ENCODE data around the gene PPP1R3E. TPM values are rescaled to one million over a fixed set of nuclear protein-coding genes. Genes with fewer than 3 reads are reported as not detected.
"Not testable (repeated sequence)": the region's sequence is repeated elsewhere in the genome, so short reads cannot be mapped to it uniquely, and the experiment has no call there.

The PPP1R3E gene
- total RNA-seq, 2 donors from 2014 or later = 8.0 to 8.3 TPM

GRCh38 chr14:23275412-23275811, 27.2 kb downstream of the PPP1R3E start:
- no peak for ATAC-seq
- intact Hi-C loops (cut with DNase I) = no loop called here
- DNase-seq = no peak

- ATAC-seq (no peak), DNase-seq (no peak)
- intact Hi-C loops (cut with DNase I) = no loop called here
Measured at GRCh38 chr14:23269193-23269592, 33.5 kb downstream of the PPP1R3E start.

GRCh38 chr14:23260849-23261248, 41.8 kb downstream of the PPP1R3E start:
- intact Hi-C loops (cut with DNase I); ATAC-seq; DNase-seq: not testable (repeated sequence)

DNA sequence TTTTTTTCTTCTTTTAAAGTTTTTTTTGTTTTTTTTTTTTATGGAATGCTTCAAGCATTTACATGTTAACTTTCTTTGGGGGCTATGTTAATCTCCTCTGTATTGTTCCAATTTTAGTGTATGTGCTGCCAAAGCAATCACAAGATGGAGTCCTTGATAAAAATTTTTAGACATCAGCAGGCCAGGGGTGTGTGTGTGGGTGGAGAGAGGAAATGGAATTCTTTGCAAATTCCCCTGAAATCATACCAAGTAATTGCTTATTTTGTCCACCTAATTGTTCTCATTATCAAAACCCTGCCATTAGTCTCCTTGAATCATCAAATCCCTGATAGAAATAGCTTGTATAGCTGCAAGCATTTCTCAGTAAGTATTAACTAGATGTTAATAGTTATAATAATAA, 43.2 kb downstream of the PPP1R3E start:
- no peak for DNase-seq
- intact Hi-C loops (cut with DNase I) = no loop called here
- ATAC-seq = no peak

DNA sequence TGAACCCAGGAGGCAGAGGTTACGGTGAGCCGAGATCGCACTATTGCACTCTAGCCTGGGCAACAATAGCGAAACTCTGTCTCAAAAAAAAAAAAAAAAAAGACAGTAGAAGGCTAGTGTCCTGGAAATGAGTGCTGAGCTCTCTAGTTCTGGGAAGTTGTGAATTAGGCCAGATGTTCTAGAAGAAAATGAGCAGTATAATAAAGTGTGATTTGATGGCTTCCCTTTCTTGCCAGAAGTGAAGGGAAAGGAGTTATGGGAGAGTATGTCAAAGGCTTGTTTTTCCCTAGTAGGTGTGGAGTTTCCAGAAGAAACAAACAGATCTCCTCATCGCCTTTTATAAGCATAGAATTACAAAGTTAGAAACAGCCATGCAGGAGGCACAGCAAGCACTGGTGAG, 44.4 kb downstream of the PPP1R3E start:
- intact Hi-C loops (cut with DNase I) = no loop called here
- no peak for ATAC-seq
- DNase-seq = no peak

DNA sequence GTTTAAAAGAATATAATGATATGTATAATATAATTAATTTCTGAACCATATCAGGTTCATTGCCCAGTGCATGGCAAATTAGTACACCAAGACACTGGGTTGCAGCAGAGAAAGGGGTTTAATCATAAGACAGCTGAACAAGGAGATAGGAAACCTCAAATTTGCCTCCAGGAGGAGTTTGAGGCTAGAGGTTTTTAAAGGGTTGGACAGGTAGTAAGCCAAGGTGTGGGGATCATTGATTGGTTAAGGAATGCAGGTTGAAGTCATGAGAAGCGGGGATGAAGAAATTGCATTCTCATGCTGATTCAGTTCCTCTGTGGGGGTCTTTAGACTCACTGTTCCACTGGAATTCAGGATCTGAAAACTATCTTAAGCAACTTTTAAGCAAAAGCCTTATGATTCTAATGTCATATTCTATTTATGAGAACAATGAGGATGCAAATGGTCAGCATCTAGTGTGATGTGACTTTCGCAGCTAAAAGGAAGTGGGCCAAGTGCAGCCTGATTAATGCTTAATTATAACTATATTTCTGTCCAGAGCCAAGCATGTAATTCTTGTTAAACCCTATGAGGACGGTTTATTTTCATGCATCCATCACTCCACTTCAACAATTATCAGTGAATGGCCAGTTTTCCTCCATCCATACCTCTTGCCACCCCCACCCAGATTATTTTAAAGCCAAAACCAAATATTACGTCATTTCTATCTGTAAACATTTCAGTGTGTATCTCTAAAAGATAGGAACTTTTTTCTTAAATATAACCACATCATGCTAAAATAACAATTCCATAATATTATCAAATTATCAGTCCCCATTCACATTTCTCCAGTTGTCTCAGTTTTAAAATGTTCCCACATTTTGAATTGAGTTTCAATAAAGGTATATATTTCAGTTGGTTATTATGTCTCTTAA, 50.0 kb downstream of the PPP1R3E start:
- intact Hi-C loops (cut with DNase I) = no loop called here
- no peak for DNase-seq
- no peak for ATAC-seq

- intact Hi-C loops (cut with DNase I) = no loop called here
- DNase-seq = no peak
- ATAC-seq = no peak
Measured at GRCh38 chr14:23252006-23252405, 50.7 kb downstream of the PPP1R3E start.

DNA sequence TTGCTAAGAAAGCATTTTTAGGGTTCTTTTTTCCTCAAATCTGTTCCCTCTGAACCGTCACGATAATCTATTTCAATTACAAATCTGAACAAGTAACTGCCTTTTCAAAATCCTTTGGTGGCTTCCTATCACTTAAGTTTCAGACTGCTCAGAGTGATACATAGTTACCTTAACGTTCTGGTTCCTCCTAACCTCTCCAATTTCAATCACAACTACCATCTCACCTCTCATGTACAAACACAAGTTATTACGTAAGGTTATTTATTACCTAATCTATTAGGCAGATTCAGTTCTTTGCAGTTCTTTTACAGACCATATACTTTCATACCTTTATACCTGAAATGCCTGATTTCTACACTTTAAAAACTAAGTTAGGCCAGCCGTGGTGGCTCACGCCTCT, 52.8 kb downstream of the PPP1R3E start:
- no peak for ATAC-seq
- no peak for DNase-seq
- intact Hi-C loops (cut with DNase I) = no loop called here

DNA sequence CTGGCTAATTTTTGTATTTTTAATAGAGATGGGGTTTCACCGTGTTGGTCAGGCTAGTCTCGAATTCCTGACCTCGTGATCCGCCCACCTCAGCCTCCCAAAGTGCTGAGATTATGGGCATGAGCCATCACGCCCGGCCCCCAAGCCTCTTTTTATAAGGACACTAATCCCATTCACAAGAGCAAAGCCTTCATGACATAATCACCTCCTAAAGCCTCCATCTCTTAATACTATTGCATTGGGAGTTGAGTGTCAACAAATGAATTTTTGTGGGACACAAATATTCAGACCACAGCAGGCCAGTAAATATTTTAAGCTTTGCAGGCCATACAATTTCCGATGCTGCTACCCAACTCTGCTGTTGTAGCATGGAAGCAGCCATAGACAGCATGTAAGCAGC, 54.1 kb downstream of the PPP1R3E start:
- no peak for ATAC-seq
- intact Hi-C loops (cut with DNase I) = no loop called here
- no peak for DNase-seq

Other genes starting within 250 kb of the PPP1R3E start
- gene CDH24, start 245.3 kb downstream of the PPP1R3E start, total RNA-seq = 1 to 10 TPM; 1.6 to 3.4 TPM
- 10 to 100 TPM; 71.4 to 77.5 TPM for gene ACIN1, start 207.7 kb downstream of the PPP1R3E start, total RNA-seq
- 10 to 100 TPM; 30.8 to 37.9 TPM for gene C14orf119, start 207.4 kb downstream of the PPP1R3E start, total RNA-seq
- gene CIROP, start 197.9 kb downstream of the PPP1R3E start, total RNA-seq = not detected
- not detected for gene CEBPE, start 183.6 kb downstream of the PPP1R3E start, total RNA-seq
- 10 to 100 TPM in 1 of 2 donors, 1 to 10 TPM in 1; 8.7 to 16.2 TPM for gene SLC7A8, start 119.2 kb downstream of the PPP1R3E start, total RNA-seq
- not detected for gene RNF212B, start 64.9 kb downstream of the PPP1R3E start, total RNA-seq
- 1 to 10 TPM; 8.3 to 8.5 TPM for gene HOMEZ, start 16.7 kb downstream of the PPP1R3E start, total RNA-seq
- 10 to 100 TPM; 46.7 to 47.7 TPM for gene BCL2L2, start 4.0 kb upstream of the PPP1R3E start, total RNA-seq
- gene PABPN1, start 18.6 kb upstream of the PPP1R3E start, total RNA-seq = 10 to 100 TPM; 74.4 to 94.1 TPM
- gene SLC22A17, start 50.0 kb upstream of the PPP1R3E start, total RNA-seq = 10 to 100 TPM; 31.4 to 34.6 TPM
- gene EFS, start 62.3 kb upstream of the PPP1R3E start, total RNA-seq = 10 to 100 TPM in 1 of 2 donors, 1 to 10 TPM in 1; 5.8 to 10.3 TPM
- not detected for gene IL25, start 70.0 kb upstream of the PPP1R3E start, total RNA-seq
- 1 to 10 TPM in 1 of 2 donors, under 1 TPM in 1; 0.44 to 1.4 TPM for gene CMTM5, start 74.2 kb upstream of the PPP1R3E start, total RNA-seq
- gene MYH6, start 105.4 kb upstream of the PPP1R3E start, total RNA-seq = over 10,000 TPM; 10,415 to 11,820 TPM
- gene MYH7, start 132.8 kb upstream of the PPP1R3E start, total RNA-seq = 100 to 1,000 TPM; 175 to 201 TPM
- 10 to 100 TPM; 20.1 to 23.6 TPM for gene NGDN, start 166.8 kb upstream of the PPP1R3E start, total RNA-seq
- 1 to 10 TPM in 1 of 2 donors, under 1 TPM in 1; 0.89 to 1.3 TPM for gene ZFHX2, start 248.9 kb upstream of the PPP1R3E start, total RNA-seq

Data from left cardiac atrium (tissue), 4 donors.